Activated CD4-positive, alpha-beta T cell treated with anti-CD3 and anti-CD28 coated beads, Interleukin-2, amount 10 ng/mL, durations not matched to agents 24 days and 14 days (primary cell): ENCODE results near the gene C9orf85. TPM values are rescaled to one million over a fixed set of nuclear protein-coding genes. Genes with fewer than 3 reads are reported as not detected.
"Not testable (repeated sequence)": the region's sequence is repeated elsewhere in the genome, so short reads cannot be mapped to it uniquely, and the experiment has no call there.

Experiments
- DNase-seq: peaks from one replicate; pipeline ENCODE4 v3.0.0; 2022
- H3K27ac Mint-ChIP-seq: one replicate; pipeline ENCODE4 v1.8.0; 2022; ENCODE audit warnings: mild to moderate bottlenecking, mixed read lengths
- H3K27me3 Mint-ChIP-seq: one replicate; pipeline ENCODE4 v1.8.0; 2022; ENCODE audit warnings: mixed read lengths
- H3K36me3 Mint-ChIP-seq: one replicate; pipeline ENCODE4 v1.8.0; 2022; ENCODE audit warnings: low read depth, mild to moderate bottlenecking, mixed read lengths
- H3K4me1 Mint-ChIP-seq: one replicate; pipeline ENCODE4 v1.8.0; 2021; ENCODE audit warnings: mixed read lengths
- H3K4me3 Mint-ChIP-seq: one replicate; pipeline ENCODE4 v1.8.0; 2022; ENCODE audit warnings: mild to moderate bottlenecking, moderate library complexity, mixed read lengths
- H3K9me3 Mint-ChIP-seq: one replicate; pipeline ENCODE4 v1.8.0; 2021; ENCODE audit warnings: mixed read lengths
- intact Hi-C: fragments of 100-400 bp; cut with micrococcal nuclease; formaldehyde crosslinking; loops from one replicate; pipeline ENCODE4 v1.15.1; 2023
- total RNA-seq: library from RNA; stranded (reverse); gene quantifications from 2 replicates; pipeline ENCODE4 v1.2.3, GENCODE V29; 2022

The C9orf85 gene
- total RNA-seq, 1 donor from 2014 or later: 11.6 TPM

GRCh38 chr9:71891557-71892189 is 19.8 kb upstream of the C9orf85 start:
- H3K4me1 Mint-ChIP-seq: peaks cover 36% of the 10 kb centered on the region
- intact Hi-C loops: loop anchor here (10.0 kb wide), 1 partner anchor 1263 kb away; the partner anchor contains the start of gene ANXA1
- peaks cover 15% of the 10 kb centered on the region for H3K36me3 Mint-ChIP-seq
- no peaks in the 10 kb centered on the region for H3K27me3 Mint-ChIP-seq
- no peak overlapping the region for H3K4me3 Mint-ChIP-seq
- DNase-seq: no peak
- H3K27ac Mint-ChIP-seq: no peak overlapping the region
- H3K9me3 Mint-ChIP-seq: no peaks in the 10 kb centered on the region

GRCh38 chr9:71895117-71895516 is 16.3 kb upstream of the C9orf85 start:
- H3K4me3 Mint-ChIP-seq: peak overlapping the region; percentile 67
- DNase-seq: no peak
- peak overlapping the region; percentile 50 for H3K27ac Mint-ChIP-seq
- H3K9me3 Mint-ChIP-seq: no peaks in the 10 kb centered on the region
- peaks cover 55% of the 10 kb centered on the region for H3K4me1 Mint-ChIP-seq
- intact Hi-C loops: loop anchor here (10.0 kb wide), 1 partner anchor 1260 kb away; the partner anchor contains the start of gene ANXA1
- peaks cover 7% of the 10 kb centered on the region for H3K36me3 Mint-ChIP-seq
- no peaks in the 10 kb centered on the region for H3K27me3 Mint-ChIP-seq

- DNase-seq: no peak
- Mint-ChIP-seq H3K27me3 (no peaks in the 10 kb centered on the region), H3K36me3 (peaks cover 7% of the 10 kb centered on the region), H3K4me1 (peaks cover 58% of the 10 kb centered on the region), H3K4me3 (peak overlapping the region; percentile 67), H3K9me3 (no peaks in the 10 kb centered on the region), H3K27ac (peak overlapping the region; percentile 50)
- intact Hi-C loops: loop anchor here (2.0 to 10.0 kb wide), 2 partner anchors 37 to 1259 kb away; partner anchors contain the start of gene ANXA1
Measured at GRCh38 chr9:71895955-71896354, 15.5 kb upstream of the C9orf85 start.

GRCh38 chr9:71896761-71897160 is 14.7 kb upstream of the C9orf85 start:
- Mint-ChIP-seq H3K9me3 (no peaks in the 10 kb centered on the region), H3K27me3 (no peaks in the 10 kb centered on the region), H3K27ac (peak overlapping the region; percentile 80), H3K36me3 (peaks cover 7% of the 10 kb centered on the region), H3K4me1 (peaks cover 65% of the 10 kb centered on the region), H3K4me3 (peak overlapping the region; percentile 67)
- no peak for DNase-seq
- intact Hi-C loops: loop anchor here (1.0 to 10.0 kb wide), 4 partner anchors 9 to 1258 kb away; partner anchors contain the start of genes ABHD17B, ANXA1 and C9orf85

- Mint-ChIP-seq H3K27me3 (no peaks in the 10 kb centered on the region), H3K4me1 (peaks cover 72% of the 10 kb centered on the region), H3K36me3 (peaks cover 7% of the 10 kb centered on the region), H3K4me3 (peak overlapping the region; percentile 49), H3K9me3 (no peaks in the 10 kb centered on the region), H3K27ac (peak overlapping the region; percentile 42)
- intact Hi-C loops: loop anchor here (1.0 to 10.0 kb wide), 4 partner anchors 10 to 1257 kb away; partner anchors contain the start of genes ABHD17B, ANXA1 and C9orf85
- DNase-seq: peak; percentile 80
Measured at GRCh38 chr9:71897577-71897976, 13.9 kb upstream of the C9orf85 start.

GRCh38 chr9:71898756-71899155 is 12.7 kb upstream of the C9orf85 start:
- H3K27me3 Mint-ChIP-seq, H3K36me3 Mint-ChIP-seq, DNase-seq, H3K9me3 Mint-ChIP-seq, H3K4me3 Mint-ChIP-seq: not testable (repeated sequence)
- H3K4me1 Mint-ChIP-seq: peaks cover 70% of the 10 kb centered on the region
- H3K27ac Mint-ChIP-seq: peak overlapping the region; percentile 64
- intact Hi-C loops: loop anchor here (10.0 kb wide), 1 partner anchor 1256 kb away; the partner anchor contains the start of gene ANXA1

- Mint-ChIP-seq H3K4me3 (peak overlapping the region; percentile 20), H3K4me1 (peaks cover 56% of the 10 kb centered on the region), H3K9me3 (no peaks in the 10 kb centered on the region), H3K36me3 (peaks cover 20% of the 10 kb centered on the region), H3K27ac (no peak overlapping the region), H3K27me3 (no peaks in the 10 kb centered on the region)
- DNase-seq: no peak
- intact Hi-C loops: no loop called here
Measured at GRCh38 chr9:71901695-71902597, 9.5 kb upstream of the C9orf85 start.

- no peaks in the 10 kb centered on the region for H3K27me3 Mint-ChIP-seq
- no peak for DNase-seq
- intact Hi-C loops: no loop called here
- H3K4me3 Mint-ChIP-seq: no peak overlapping the region
- peaks cover 18% of the 10 kb centered on the region for H3K36me3 Mint-ChIP-seq
- no peaks in the 10 kb centered on the region for H3K9me3 Mint-ChIP-seq
- no peak overlapping the region for H3K27ac Mint-ChIP-seq
- peaks cover 56% of the 10 kb centered on the region for H3K4me1 Mint-ChIP-seq
Measured at GRCh38 chr9:71904076-71904475, 7.4 kb upstream of the C9orf85 start.

- peaks cover 22% of the 10 kb centered on the region for H3K36me3 Mint-ChIP-seq
- no peaks in the 10 kb centered on the region for H3K27me3 Mint-ChIP-seq
- no peak overlapping the region for H3K27ac Mint-ChIP-seq
- no peaks in the 10 kb centered on the region for H3K9me3 Mint-ChIP-seq
- peaks cover 48% of the 10 kb centered on the region for H3K4me1 Mint-ChIP-seq
- H3K4me3 Mint-ChIP-seq: peak overlapping the region; percentile 100
- intact Hi-C loops: no loop called here
- no peak for DNase-seq
Measured at GRCh38 chr9:71908825-71909224, 2.6 kb upstream of the C9orf85 start.

- peak overlapping the region; percentile 91 for H3K27ac Mint-ChIP-seq
- peak; percentile 84 for DNase-seq
- H3K4me3 Mint-ChIP-seq: peak overlapping the region; percentile 100
- H3K4me1 Mint-ChIP-seq: peaks cover 51% of the 10 kb centered on the region
- H3K27me3 Mint-ChIP-seq: no peaks in the 10 kb centered on the region
- intact Hi-C loops: loop anchor here (5.0 to 10.0 kb wide), 4 partner anchors 113 to 1495 kb away; partner anchors contain the start of gene KLF9
- no peaks in the 10 kb centered on the region for H3K9me3 Mint-ChIP-seq
- H3K36me3 Mint-ChIP-seq: peaks cover 17% of the 10 kb centered on the region
Measured at GRCh38 chr9:71909887-71910649, 1.4 kb upstream of the C9orf85 start.

GRCh38 chr9:71910650-71911060 is 784 bp upstream of the C9orf85 start:
- H3K27ac Mint-ChIP-seq: peak overlapping the region; percentile 99
- peak overlapping the region; percentile 100 for H3K4me3 Mint-ChIP-seq
- intact Hi-C loops: loop anchor here (1.0 to 10.0 kb wide), 10 partner anchors 7 to 1496 kb away; partner anchors contain the start of genes CEMIP2, KLF9 and ZFAND5
- no peaks in the 10 kb centered on the region for H3K9me3 Mint-ChIP-seq
- H3K27me3 Mint-ChIP-seq: no peaks in the 10 kb centered on the region
- no peak for DNase-seq
- H3K4me1 Mint-ChIP-seq: peaks cover 53% of the 10 kb centered on the region
- H3K36me3 Mint-ChIP-seq: peaks cover 13% of the 10 kb centered on the region

GRCh38 chr9:71911908-71912335 is 483 bp downstream of the C9orf85 start:
- Mint-ChIP-seq H3K36me3 (peaks cover 8% of the 10 kb centered on the region), H3K27ac (peak overlapping the region; percentile 99), H3K27me3 (no peaks in the 10 kb centered on the region), H3K9me3 (no peaks in the 10 kb centered on the region), H3K4me3 (peak overlapping the region; percentile 100), H3K4me1 (peaks cover 56% of the 10 kb centered on the region)
- intact Hi-C loops: loop anchor here (1.0 to 10.0 kb wide), 10 partner anchors 9 to 1497 kb away; partner anchors contain the start of genes CEMIP2, KLF9 and ZFAND5
- no peak for DNase-seq

- H3K27me3 Mint-ChIP-seq: no peaks in the 10 kb centered on the region
- H3K4me1 Mint-ChIP-seq: peaks cover 36% of the 10 kb centered on the region
- H3K4me3 Mint-ChIP-seq: no peak overlapping the region
- H3K36me3 Mint-ChIP-seq: peaks cover 18% of the 10 kb centered on the region
- intact Hi-C loops: loop anchor here (10.0 kb wide), 1 partner anchor 1501 kb away; the partner anchor contains the start of gene KLF9
- no peak overlapping the region for H3K27ac Mint-ChIP-seq
- no peak for DNase-seq
- H3K9me3 Mint-ChIP-seq: no peaks in the 10 kb centered on the region
Measured at GRCh38 chr9:71915495-71915894, 4.1 kb downstream of the C9orf85 start.
